Measurements from ENCODE around the gene LTK. TPM values are rescaled to one million over a fixed set of nuclear protein-coding genes. Genes with fewer than 3 reads are reported as not detected.

Gene LTK
- total and polyA plus RNA-seq, 2 experiments from 2014 or later = 0.14 TPM; not detected in 1

DNA sequence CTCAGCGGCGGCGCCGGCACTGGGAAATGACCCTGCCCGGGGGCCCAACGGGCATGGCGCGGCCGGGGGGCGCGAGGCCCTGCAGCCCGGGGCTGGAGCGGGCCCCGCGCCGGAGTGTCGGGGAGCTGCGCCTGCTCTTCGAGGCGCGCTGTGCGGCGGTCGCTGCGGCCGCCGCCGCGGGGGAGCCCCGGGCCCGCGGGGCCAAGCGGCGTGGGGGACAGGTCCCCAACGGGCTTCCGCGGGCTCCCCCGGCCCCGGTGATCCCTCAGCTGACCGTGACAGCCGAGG is 19.8 kb downstream of the LTK start (continued):
- TF ChIP-seq, protein P1, sequence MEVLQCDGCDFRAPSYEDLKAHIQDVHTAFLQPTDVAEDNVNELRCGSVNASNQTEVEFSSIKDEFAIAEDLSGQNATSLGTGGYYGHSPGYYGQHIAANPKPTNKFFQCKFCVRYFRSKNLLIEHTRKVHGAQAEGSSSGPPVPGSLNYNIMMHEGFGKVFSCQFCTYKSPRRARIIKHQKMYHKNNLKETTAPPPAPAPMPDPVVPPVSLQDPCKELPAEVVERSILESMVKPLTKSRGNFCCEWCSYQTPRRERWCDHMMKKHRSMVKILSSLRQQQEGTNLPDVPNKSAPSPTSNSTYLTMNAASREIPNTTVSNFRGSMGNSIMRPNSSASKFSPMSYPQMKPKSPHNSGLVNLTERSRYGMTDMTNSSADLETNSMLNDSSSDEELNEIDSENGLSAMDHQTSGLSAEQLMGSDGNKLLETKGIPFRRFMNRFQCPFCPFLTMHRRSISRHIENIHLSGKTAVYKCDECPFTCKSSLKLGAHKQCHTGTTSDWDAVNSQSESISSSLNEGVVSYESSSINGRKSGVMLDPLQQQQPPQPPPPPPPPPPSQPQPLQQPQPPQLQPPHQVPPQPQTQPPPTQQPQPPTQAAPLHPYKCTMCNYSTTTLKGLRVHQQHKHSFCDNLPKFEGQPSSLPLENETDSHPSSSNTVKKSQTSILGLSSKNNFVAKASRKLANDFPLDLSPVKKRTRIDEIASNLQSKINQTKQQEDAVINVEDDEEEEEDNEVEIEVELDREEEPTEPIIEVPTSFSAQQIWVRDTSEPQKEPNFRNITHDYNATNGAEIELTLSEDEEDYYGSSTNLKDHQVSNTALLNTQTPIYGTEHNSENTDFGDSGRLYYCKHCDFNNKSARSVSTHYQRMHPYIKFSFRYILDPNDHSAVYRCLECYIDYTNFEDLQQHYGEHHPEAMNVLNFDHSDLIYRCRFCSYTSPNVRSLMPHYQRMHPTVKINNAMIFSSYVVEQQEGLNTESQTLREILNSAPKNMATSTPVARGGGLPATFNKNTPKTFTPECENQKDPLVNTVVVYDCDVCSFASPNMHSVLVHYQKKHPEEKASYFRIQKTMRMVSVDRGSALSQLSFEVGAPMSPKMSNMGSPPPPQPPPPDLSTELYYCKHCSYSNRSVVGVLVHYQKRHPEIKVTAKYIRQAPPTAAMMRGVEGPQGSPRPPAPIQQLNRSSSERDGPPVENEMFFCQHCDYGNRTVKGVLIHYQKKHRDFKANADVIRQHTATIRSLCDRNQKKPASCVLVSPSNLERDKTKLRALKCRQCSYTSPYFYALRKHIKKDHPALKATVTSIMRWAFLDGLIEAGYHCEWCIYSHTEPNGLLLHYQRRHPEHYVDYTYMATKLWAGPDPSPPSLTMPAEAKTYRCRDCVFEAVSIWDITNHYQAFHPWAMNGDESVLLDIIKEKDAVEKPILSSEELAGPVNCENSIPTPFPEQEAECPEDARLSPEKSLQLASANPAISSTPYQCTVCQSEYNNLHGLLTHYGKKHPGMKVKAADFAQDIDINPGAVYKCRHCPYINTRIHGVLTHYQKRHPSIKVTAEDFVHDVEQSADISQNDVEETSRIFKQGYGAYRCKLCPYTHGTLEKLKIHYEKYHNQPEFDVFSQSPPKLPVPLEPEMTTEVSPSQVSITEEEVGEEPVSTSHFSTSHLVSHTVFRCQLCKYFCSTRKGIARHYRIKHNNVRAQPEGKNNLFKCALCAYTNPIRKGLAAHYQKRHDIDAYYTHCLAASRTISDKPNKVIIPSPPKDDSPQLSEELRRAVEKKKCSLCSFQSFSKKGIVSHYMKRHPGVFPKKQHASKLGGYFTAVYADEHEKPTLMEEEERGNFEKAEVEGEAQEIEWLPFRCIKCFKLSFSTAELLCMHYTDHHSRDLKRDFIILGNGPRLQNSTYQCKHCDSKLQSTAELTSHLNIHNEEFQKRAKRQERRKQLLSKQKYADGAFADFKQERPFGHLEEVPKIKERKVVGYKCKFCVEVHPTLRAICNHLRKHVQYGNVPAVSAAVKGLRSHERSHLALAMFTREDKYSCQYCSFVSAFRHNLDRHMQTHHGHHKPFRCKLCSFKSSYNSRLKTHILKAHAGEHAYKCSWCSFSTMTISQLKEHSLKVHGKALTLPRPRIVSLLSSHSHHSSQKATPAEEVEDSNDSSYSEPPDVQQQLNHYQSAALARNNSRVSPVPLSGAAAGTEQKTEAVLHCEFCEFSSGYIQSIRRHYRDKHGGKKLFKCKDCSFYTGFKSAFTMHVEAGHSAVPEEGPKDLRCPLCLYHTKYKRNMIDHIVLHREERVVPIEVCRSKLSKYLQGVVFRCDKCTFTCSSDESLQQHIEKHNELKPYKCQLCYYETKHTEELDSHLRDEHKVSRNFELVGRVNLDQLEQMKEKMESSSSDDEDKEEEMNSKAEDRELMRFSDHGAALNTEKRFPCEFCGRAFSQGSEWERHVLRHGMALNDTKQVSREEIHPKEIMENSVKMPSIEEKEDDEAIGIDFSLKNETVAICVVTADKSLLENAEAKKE (CRISPR knock-in tag; IDR thresholded peaks at IDR 0.05) = no peak
- TF ChIP-seq CREB1 (CRISPR knock-in tag; IDR thresholded peaks at IDR 0.05; ENCODE audit: low read depth) = no peak
- no peak for TF ChIP-seq STAT1 (IDR thresholded peaks at IDR 0.05; ENCODE audit: unreplicated experiment)
- no peak for TF ChIP-seq ZNF331 (CRISPR knock-in tag; IDR thresholded peaks at IDR 0.05; ENCODE audit: low read depth)
- no peak for TF ChIP-seq EZH2phosphoT487 (IDR thresholded peaks at IDR 0.05; ENCODE audit: unreplicated experiment)
- no peak for TF ChIP-seq NANOG (IDR thresholded peaks at IDR 0.05; ENCODE audit: borderline replicate concordance)
- no peak for TF ChIP-seq POLR2AphosphoS5 (IDR thresholded peaks at IDR 0.05; ENCODE audit: low read depth)
- no peak for TF ChIP-seq ZNF114 (CRISPR knock-in tag; IDR thresholded peaks at IDR 0.05)

DNA sequence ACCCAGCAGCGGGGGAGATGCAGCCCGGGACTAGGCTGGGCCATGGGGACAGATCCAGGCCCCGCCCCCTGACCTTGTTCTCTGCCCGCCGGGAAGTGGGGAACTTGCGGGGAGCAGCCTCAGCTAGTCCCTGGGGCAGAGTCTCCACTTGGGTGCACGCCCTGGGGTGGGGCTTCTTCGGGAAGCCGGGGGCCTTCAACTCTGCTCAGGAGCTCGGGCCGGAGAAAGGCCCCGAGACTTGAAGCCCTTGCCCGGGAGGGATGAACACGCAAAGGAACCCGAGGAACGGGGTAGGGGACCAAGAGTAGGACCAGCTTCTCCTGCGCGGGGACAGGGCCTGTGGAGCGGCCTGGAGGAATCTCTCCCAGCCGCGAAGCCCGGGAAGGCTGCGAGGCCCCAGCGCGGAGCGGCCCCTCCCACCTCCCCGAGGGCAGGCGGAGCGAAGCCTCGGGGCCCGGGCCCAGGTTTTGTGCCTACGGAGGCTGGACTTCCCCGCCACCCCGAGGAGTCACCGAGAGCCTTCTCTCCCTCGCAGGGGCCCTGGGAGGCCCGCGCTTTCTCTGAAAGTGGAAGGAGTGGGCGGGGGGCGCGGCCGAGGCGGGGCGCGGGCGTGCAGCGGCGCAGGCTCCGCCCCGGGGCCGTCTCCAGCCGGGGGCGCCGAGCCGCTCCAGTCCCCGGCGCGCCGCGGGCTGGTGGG is 20.3 kb downstream of the LTK start, which contains the start of gene ITPKA:
Gene ITPKA (plus strand): TSS at position 670 of the 697 bp plus-strand sequence. CDS start 54 bp downstream, outside the sequence.
- no peak within 1 kb of the TSS for H3K27ac ChIP-seq (ENCODE audit: low read depth)
- Mint-ChIP-seq H3K4me1 (peaks cover 14% of the 10 kb centered on the region), H3K9me3 (no peaks in the 10 kb centered on the region; the same call in 2 of the 3 replicates), H3K27ac (no peak within 1 kb of the TSS), H3K36me3 (ENCODE audit: low read depth) (peaks cover 3% of the 10 kb centered on the region; the same call in 1 of the 3 replicates), H3K27me3 (ENCODE audit: insufficient read depth, low read depth, poor library complexity) (peaks cover 71% of the 10 kb centered on the region), H3K4me3 (peak within 1 kb of the TSS; percentile 69)
- H3F3A ChIP-seq (replicated peaks; ENCODE audit: low read depth) = peaks cover 17% of the 10 kb centered on the region
- H3K4me2 ChIP-seq = peak within 1 kb of the TSS; percentile 96
- H3K4me3 ChIP-seq = peak within 1 kb of the TSS; percentile 79
- no peaks in the 10 kb centered on the region; the same call in none of the 2 replicates for H4K20me1 ChIP-seq (replicated peaks; ENCODE audit: insufficient read depth)
- peaks cover 83% of the 10 kb centered on the region for H3K27me3 ChIP-seq (ENCODE audit: insufficient read depth)
- H3K9me2 ChIP-seq (ENCODE audit: insufficient read depth) = no peaks in the 10 kb centered on the region
- H3K79me2 ChIP-seq (replicated peaks; ENCODE audit: insufficient read depth) = no peaks in the 10 kb centered on the region
- H2AFZ ChIP-seq = peak within 1 kb of the TSS; percentile 98
- ATAC-seq (peak; percentile 58), DNase-seq (ENCODE audit: low spot score) (peak; percentile 85)
- TF ChIP-seq, protein P2, sequence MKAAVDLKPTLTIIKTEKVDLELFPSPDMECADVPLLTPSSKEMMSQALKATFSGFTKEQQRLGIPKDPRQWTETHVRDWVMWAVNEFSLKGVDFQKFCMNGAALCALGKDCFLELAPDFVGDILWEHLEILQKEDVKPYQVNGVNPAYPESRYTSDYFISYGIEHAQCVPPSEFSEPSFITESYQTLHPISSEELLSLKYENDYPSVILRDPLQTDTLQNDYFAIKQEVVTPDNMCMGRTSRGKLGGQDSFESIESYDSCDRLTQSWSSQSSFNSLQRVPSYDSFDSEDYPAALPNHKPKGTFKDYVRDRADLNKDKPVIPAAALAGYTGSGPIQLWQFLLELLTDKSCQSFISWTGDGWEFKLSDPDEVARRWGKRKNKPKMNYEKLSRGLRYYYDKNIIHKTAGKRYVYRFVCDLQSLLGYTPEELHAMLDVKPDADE (IDR thresholded peaks at IDR 0.05) = no peak
- TF ChIP-seq EZH2 (IDR thresholded peaks at IDR 0.05; ENCODE audit: low read depth, unreplicated experiment) = peak; percentile 68
- TF ChIP-seq, protein P3, sequence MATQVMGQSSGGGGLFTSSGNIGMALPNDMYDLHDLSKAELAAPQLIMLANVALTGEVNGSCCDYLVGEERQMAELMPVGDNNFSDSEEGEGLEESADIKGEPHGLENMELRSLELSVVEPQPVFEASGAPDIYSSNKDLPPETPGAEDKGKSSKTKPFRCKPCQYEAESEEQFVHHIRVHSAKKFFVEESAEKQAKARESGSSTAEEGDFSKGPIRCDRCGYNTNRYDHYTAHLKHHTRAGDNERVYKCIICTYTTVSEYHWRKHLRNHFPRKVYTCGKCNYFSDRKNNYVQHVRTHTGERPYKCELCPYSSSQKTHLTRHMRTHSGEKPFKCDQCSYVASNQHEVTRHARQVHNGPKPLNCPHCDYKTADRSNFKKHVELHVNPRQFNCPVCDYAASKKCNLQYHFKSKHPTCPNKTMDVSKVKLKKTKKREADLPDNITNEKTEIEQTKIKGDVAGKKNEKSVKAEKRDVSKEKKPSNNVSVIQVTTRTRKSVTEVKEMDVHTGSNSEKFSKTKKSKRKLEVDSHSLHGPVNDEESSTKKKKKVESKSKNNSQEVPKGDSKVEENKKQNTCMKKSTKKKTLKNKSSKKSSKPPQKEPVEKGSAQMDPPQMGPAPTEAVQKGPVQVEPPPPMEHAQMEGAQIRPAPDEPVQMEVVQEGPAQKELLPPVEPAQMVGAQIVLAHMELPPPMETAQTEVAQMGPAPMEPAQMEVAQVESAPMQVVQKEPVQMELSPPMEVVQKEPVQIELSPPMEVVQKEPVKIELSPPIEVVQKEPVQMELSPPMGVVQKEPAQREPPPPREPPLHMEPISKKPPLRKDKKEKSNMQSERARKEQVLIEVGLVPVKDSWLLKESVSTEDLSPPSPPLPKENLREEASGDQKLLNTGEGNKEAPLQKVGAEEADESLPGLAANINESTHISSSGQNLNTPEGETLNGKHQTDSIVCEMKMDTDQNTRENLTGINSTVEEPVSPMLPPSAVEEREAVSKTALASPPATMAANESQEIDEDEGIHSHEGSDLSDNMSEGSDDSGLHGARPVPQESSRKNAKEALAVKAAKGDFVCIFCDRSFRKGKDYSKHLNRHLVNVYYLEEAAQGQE (IDR thresholded peaks at IDR 0.05; ENCODE audit: unreplicated experiment) = no peak
- peaks cover 16% of the 10 kb centered on the region for H3K4me1 ChIP-seq (ENCODE audit: insufficient read depth)
- no peaks in the 10 kb centered on the region for H3K36me3 ChIP-seq (ENCODE audit: insufficient read depth)
